Superior temporal gyrus (tissue), 1 donor: ENCODE measurements around the gene TRAPPC11.
"Not testable (repeated sequence)": the region's sequence is repeated elsewhere in the genome, so short reads cannot be mapped to it uniquely, and the experiment has no call there.

Source experiments
- DNase-seq: peaks from one replicate; pipeline ENCODE4 v3.0.0-alpha.2; 2016; ENCODE audit errors: extremely low spot score

The TRAPPC11 gene

DNA sequence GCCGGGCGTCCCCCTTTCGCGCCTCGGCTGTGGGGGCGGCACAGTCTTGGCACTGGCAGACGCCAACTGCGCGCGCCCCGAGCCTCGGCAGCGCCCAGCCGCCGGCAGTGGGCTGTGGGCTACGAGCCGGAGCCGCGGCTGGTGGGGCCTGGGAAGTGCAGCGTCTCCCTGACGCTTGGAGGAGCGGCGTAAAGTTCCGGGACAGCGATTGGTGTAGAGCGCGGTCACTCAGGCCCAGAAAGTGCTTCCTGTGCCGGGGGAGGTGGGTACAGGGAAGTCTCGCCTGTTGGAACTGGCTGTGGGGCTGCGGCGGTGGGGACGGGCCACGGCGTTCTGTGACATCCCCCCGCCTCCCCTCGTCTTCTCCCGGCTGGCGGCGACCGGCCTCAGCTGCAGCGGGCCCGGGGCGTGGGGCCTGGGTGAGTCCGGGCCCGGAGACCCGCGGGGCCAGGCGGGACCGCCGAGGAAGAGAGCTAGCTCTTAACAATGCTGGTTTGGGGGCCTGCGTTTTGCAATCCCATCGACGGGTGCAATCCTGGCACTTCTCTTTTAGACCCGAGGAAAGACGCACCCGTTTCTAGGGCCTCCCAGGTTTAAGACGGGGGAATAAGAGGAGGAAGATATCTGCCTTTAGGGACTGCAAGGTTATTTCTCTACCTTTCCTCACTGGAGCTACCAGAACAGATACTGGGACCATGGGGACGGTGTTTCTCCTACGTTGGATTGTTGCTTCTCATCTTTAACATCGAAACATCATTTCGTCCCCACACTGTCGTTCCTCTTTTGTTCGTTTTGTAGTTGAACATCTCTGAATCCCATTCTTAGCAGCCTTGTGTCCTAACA, at the start of gene TRAPPC11, which contains the start of gene RWDD4:
Gene TRAPPC11 (plus strand): TSS at position 265 of the 843 bp plus-strand sequence. CDS start 4,575 bp downstream, outside the sequence.
Gene RWDD4 (minus strand): TSS at position 157 of the 843 bp plus-strand sequence. CDS start 233 bp downstream, outside the sequence.
- peak; percentile 99 for DNase-seq

DNA sequence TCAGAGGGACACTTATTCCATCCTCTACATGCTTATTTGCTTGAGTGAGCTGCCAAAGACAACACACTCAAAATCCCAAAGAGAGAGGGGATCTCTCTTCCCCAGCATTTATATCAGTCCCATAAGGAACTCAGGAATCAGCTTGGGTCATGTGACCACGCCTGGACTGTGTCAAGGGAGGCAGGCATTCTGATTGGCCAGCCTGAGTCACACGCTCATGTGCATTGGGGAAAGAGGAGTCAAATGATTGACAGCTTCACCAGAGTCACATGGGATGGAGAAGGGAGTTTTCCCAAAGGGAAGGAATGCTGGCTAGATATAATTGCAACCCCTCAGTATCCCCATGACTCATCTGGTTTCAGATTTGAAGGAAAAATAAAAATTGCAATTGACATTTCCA, 49.1 kb upstream of the TRAPPC11 start:
- no peak for DNase-seq

GRCh38 chr4:183610613-183611012, 48.5 kb upstream of the TRAPPC11 start:
- no peak for DNase-seq

DNA sequence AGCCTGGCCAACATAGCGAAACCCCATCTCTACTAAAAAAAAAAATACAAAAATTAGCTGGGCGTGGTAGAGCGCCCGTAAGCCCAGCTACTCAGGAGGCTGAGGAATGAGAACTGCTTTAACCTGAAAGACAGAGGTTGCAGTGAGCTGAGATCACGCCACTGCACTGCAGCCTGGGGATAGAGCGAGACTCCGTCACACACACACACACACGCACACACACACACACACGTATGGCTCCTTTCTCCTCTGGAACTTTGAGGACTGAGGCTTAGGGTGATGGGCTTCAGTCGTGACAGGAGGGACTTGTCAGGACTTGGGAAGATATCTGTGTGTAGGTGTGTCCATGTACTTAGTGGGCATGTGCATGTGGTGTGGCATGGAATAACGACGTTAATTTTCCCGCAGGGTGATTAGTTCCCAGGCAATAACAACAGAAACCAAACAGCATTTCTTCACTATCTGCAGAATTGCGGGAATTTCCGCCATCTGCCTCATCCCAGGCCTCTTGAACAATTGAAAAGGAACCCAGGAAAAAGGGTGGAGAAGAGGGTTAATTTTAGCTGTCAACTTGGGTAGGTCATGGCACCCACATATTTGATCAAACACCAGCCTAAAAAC, 47.8 kb upstream of the TRAPPC11 start:
- DNase-seq: no peak

GRCh38 chr4:183612329-183613250, 46.5 kb upstream of the TRAPPC11 start:
- no peak for DNase-seq

GRCh38 chr4:183617075-183617474, 42.0 kb upstream of the TRAPPC11 start:
- no peak for DNase-seq

- DNase-seq: no peak
Observed at GRCh38 chr4:183618681-183619080, 40.4 kb upstream of the TRAPPC11 start.

- DNase-seq: no peak
Observed at GRCh38 chr4:183620421-183620820, 38.7 kb upstream of the TRAPPC11 start.

DNA sequence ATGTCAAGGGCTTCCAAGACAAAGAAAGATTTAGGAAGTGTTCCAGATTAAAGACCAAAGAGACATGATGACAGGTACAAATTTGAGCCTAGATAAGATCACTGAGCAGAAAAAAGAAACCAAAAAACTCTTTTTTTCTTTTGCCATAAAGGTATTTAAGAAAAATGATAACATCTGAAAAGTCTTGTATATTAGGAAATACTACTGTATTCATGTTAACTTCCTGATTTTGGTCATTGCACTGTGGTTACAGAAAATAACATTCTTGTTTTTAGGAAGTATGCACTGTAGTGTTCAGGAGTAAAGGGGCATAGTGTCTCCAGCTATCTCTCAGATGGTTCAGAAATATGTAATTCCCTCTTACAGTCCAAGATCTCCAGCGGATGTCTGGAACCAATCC, 37.2 kb upstream of the TRAPPC11 start:
- no peak for DNase-seq

DNA sequence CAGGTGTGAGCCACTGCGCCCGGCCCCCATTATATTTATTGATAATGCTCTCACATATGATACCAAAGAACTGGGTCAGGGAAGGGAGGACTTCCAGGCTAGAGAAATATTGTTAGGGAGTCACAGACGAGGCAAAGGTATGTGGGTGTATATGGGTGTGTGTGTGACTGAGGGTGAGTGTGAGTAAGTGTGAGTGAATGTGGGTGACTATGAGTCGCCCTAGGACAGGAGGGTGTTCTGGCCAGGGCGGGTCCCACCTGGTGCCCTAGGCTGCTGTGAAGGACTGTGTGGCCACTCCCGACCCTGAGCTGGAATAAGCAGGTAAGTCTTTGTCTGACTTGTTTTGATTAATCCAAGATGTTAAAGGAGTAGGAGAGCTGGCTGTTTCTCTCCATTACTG, 34.5 kb upstream of the TRAPPC11 start:
- no peak for DNase-seq

DNA sequence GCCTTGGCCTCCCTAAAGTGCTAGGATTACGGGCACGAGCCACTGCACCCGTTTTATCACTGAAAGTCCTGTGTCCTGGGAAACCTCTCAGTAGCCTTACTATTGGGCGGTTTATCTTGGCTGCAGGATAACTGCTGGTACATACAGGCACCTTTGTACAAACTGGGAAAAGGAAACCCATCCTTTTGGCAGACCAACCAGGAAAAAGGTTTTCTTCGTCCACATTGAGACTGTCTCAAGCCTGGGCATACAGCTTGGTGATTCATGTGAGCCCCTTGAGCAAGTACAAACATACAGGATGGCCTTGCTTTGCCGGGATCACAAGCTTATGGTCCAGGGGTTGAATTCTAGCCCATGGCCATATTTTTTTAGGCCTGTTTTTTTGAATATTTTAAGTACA, 32.9 kb upstream of the TRAPPC11 start:
- DNase-seq: no peak

DNA sequence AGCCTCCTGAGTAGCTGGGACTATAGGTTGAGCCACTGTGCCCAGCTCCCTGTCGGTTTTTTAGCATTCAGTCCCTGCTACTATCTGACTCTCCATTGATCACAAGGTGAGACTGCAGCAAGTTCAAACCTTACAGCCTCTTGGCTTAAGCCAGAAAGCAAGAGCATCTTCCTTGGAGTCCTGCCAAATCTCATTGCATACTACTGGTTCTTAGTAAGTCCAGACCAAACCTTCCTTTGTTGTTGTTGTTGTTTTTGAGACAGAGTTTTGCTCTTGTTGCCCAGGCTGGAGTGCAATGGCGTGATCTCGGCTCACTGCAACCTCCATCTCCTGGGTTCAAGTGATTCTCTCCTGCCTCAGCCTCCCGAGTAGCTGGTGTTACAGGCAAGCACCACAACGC, 31.8 kb upstream of the TRAPPC11 start:
- not testable (repeated sequence) for DNase-seq

DNA sequence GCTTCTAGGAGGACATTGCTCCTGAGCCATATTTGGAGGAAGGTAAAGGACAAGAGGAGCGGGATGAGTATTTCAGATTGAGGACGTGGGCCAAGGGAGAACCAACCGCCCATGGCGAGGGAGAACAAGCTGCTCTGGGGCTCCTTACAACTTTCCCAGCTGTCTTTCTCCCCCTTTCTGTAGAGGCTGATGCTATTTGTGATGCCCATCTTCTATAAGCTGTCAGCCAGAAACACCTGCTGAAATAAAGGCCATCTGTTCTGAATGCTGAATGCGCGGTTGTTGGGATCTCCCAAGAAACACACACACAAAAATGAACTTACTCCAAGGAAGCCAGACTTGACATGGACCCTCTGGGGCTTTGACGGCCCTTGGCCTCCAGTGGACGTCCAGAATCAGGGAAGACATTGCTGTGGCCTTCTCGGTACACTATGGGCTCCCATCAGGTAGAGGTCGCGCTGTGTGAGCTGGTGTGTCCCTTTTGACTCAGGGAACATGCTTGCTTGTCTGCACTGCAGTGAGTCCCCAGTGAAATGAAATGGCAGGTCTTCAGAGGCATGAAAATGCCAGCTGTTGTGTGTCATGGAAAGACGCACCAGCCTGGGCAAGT, 31.0 kb upstream of the TRAPPC11 start:
- DNase-seq: no peak

DNA sequence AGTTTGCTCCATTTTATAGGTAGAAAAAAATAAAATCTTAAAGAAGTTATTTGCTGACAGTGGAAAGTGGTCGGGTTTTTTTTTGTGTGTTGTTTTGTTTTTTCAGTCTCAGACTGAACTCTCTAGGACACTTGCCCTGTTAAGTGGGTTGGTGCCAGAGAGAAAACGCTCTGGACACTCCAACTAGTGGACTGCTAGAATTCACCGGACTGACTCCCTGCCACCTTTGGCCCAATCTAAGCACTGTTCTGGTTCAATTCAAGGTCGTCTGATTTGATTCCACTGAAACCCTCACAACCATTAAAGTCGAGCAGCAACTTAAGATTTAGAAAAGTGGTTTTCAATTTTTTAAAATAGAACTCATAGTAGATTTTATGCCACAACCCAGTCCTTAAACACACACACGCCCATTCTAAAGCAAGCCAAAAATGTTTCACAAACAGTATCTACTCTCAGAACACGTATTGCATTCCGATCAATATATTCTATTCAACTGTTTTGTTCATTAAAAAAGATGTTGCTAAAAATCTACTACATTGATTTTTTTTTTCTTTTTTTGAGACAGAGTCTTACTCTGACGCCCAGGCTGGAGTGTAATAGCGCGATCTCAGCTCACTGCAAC, 27.4 kb upstream of the TRAPPC11 start:
- no peak for DNase-seq

- DNase-seq: no peak
Observed at GRCh38 chr4:183632689-183633088, 26.4 kb upstream of the TRAPPC11 start.

GRCh38 chr4:183633476-183634400, 25.4 kb upstream of the TRAPPC11 start:
- DNase-seq: no peak

DNA sequence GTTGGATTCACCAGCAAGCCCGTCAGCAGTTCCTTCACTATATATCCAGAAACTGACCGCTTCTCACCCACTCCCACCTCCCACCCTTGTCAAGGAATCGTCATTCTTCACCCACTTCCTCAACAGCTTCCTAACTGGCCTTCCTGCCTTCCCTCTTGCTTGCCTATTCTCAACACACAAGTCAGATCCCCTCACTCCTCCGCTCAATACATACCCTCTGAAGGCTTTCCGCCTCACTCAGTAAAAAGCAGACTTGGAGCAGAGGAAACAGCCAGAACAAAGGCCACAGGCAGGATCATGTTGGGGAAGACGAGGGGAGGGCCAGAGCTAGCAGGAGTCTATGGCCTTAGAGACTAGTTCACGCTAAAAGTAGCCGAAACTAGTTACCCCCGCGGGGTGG, 23.8 kb upstream of the TRAPPC11 start:
- no peak for DNase-seq

DNA sequence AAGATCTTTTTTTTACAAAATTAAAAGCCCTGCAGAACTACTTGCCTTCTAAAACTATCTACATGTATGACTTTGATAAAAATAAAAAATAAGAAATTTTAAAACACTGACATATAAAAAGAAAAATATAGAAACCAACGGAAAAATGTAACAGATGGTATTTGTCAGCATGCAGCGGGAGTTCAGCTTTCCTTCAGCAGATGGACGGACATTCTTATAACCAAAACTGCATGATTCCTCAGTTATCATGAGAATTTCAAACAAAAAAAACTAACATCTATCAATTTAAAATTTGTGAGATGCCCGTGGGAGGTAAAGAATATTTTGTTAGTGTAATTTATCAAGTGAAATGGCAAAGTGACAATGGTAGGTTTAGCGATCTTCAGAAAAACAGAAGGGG, 23.4 kb upstream of the TRAPPC11 start:
- no peak for DNase-seq

DNA sequence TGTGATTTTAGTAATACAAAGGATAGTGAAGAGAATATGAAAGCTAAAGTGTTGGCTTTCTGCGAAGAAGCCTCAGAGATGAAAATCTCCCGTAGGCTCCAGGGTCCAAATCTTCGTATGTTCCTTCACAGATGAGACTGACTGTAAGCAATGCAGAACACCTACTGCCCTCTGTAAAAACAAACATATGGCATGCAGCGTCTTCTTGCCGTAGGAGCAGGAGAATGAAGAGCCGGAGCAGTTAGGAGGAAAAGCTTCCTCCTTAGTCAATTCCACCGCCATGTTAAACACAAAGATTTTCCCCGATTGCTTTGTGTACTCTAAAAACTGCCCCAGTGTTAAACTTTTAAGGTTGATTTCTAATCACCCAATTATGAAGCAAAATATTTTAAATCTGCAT, 22.6 kb upstream of the TRAPPC11 start:
- DNase-seq: no peak

DNA sequence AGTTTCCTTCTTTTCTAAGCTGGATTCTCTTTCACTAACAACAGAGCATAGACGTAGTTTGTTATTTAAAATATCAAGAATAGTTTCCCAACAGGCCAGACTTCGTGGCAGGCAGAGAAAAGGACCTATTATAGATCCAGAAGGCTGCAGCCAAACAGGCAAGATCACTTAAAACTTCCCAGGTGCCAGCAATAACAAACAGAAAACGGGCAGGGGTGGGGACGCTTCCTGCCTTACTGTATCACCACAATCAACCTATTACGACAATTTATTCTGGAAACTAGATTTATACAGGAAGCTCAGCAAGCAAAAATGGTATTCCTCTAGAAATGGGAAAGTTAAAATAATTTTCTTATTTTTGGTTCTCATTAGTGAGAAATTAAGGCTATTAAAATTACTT, 22.2 kb upstream of the TRAPPC11 start:
- no peak for DNase-seq
